Measurements from ENCODE around the gene AGTRAP. TPM values are rescaled to one million over a fixed set of nuclear protein-coding genes. Genes with fewer than 3 reads are reported as not detected.

AGTRAP gene
- total RNA-seq, 2 experiments from 2014 or later, result 9.7 to 11.0 TPM

- POLR2A ChIA-PET, result no interaction called here
- CTCF ChIA-PET, result interaction anchor here (1.8 kb wide), 1 partner anchor 9 kb away, joined by 7 read pairs; no protein-coding TSS in a partner anchor
Observed at GRCh38 chr1:11728126-11728806, 7.7 kb upstream of the AGTRAP start.

- ChIA-PET CTCF (interaction anchor here (1.8 kb wide), 1 partner anchor 9 kb away, joined by 7 read pairs; no protein-coding TSS in a partner anchor), POLR2A (no interaction called here)
Observed at GRCh38 chr1:11729155-11729497, 6.8 kb upstream of the AGTRAP start.

- CTCF ChIA-PET, result interaction anchor here (1.4 to 1.8 kb wide), 3 partner anchors 10 to 80 kb away, joined by 5 to 7 read pairs (median 6); no protein-coding TSS in a partner anchor
Observed at GRCh38 chr1:11729498-11730428, 6.2 kb upstream of the AGTRAP start.

GRCh38 chr1:11730429-11730891 lies 5.5 kb upstream of the AGTRAP start:
- ChIA-PET POLR2A (interaction anchor here (0.6 to 1.7 kb wide), 3 partner anchors 66 to 406 kb away, joined by 3 to 4 read pairs (median 3); no protein-coding TSS in a partner anchor), CTCF (interaction anchor here (1.4 to 1.6 kb wide), 2 partner anchors 10 to 80 kb away, joined by 5 to 6 read pairs; no protein-coding TSS in a partner anchor)

More at GRCh38 chr1:11729498-11730428, 6.2 kb upstream of the AGTRAP start:
- POLR2A ChIA-PET, result interaction anchor here (0.6 to 1.7 kb wide), 2 partner anchors 180 to 405 kb away, joined by 3 to 4 read pairs; no protein-coding TSS in a partner anchor

GRCh38 chr1:11731691-11732283 lies 4.1 kb upstream of the AGTRAP start:
- ChIA-PET POLR2A (interaction anchor here (1.7 kb wide), 1 partner anchor 177 kb away, joined by 4 read pairs; no protein-coding TSS in a partner anchor), CTCF (interaction anchor here (1.6 kb wide), 1 partner anchor 12 kb away, joined by 6 read pairs; no protein-coding TSS in a partner anchor)

- ChIA-PET POLR2A (no interaction called here), CTCF (no interaction called here)
Observed at GRCh38 chr1:11733306-11733705, 2.6 kb upstream of the AGTRAP start.

- POLR2A ChIA-PET, result interaction anchor here (0.9 kb wide), 1 partner anchor 16 kb away, joined by 3 read pairs; no protein-coding TSS in a partner anchor
- CTCF ChIA-PET, result interaction anchor here (0.6 to 2.5 kb wide), 5 partner anchors 9 to 85 kb away, joined by 3 to 13 read pairs (median 3); no protein-coding TSS in a partner anchor
Observed at GRCh38 chr1:11735531-11735853, 444 bp upstream of the AGTRAP start.

GRCh38 chr1:11736746-11737639 lies 1.1 kb downstream of the AGTRAP start:
- ChIA-PET CTCF (interaction anchor here (0.8 to 1.3 kb wide), 3 partner anchors 17 to 91 kb away, joined by 3 to 4 read pairs (median 3); no protein-coding TSS in a partner anchor), POLR2A (interaction anchor here (0.6 to 1.7 kb wide), 2 partner anchors 68 to 172 kb away, joined by 3 to 4 read pairs; no protein-coding TSS in a partner anchor)

GRCh38 chr1:11738096-11738495 lies 2.2 kb downstream of the AGTRAP start:
- POLR2A ChIA-PET, result no interaction called here

GRCh38 chr1:11738783-11739182 lies 2.8 kb downstream of the AGTRAP start:
- CTCF ChIA-PET, result no interaction called here
- POLR2A ChIA-PET, result no interaction called here

More at GRCh38 chr1:11738096-11738495, 2.2 kb downstream of the AGTRAP start:
- CTCF ChIA-PET, result no interaction called here

- ChIA-PET POLR2A (interaction anchor here (0.8 kb wide), 1 partner anchor 167 kb away, joined by 3 read pairs; no protein-coding TSS in a partner anchor), CTCF (interaction anchor here (1.4 to 1.5 kb wide), 2 partner anchors 21 to 98 kb away, joined by 3 to 4 read pairs; no protein-coding TSS in a partner anchor)
Observed at GRCh38 chr1:11740258-11741192, 4.6 kb downstream of the AGTRAP start.

GRCh38 chr1:11741482-11741881 lies 5.5 kb downstream of the AGTRAP start:
- POLR2A ChIA-PET, result no interaction called here
- CTCF ChIA-PET, result interaction anchor here (1.5 kb wide), 1 partner anchor 97 kb away, joined by 4 read pairs; no protein-coding TSS in a partner anchor

- CTCF ChIA-PET, result no interaction called here
- POLR2A ChIA-PET, result no interaction called here
Observed at GRCh38 chr1:11741919-11742558, 6.1 kb downstream of the AGTRAP start.

GRCh38 chr1:11744287-11744686 lies 8.4 kb downstream of the AGTRAP start:
- ChIA-PET POLR2A (no interaction called here), CTCF (interaction anchor here (1.4 kb wide), 1 partner anchor 23 kb away, joined by 4 read pairs; no protein-coding TSS in a partner anchor)

GRCh38 chr1:11746092-11746491 lies 10.2 kb downstream of the AGTRAP start:
- CTCF ChIA-PET, result no interaction called here
- POLR2A ChIA-PET, result no interaction called here

- ChIA-PET CTCF (no interaction called here), POLR2A (no interaction called here)
Observed at GRCh38 chr1:11746795-11747487, 11.0 kb downstream of the AGTRAP start.

All from activated CD8-positive, alpha-beta memory T cell treated with anti-CD3 and anti-CD28 coated beads for 36 hours (primary cell).